HepG2 (cell line): ENCODE data around the gene KIRREL3.

Experiments
- EEA1 ChIP-seq: sonication (generic); formaldehyde crosslinking; IDR thresholded peaks from 2 replicates; pipeline ENCODE4 v1.5.1; 2020; ENCODE audit warnings: mild to moderate bottlenecking, missing genetic modification reagents, borderline replicate concordance
- IRF2 ChIP-seq: IDR thresholded peaks from 2 replicates; pipeline ENCODE4 v1.6.1; 2018; ENCODE audit warnings: missing genetic modification reagents, missing compliant biosample characterization
- POLR2A ChIP-seq, 2 experiments: IDR thresholded peaks; 2 replicates each; pipeline ENCODE4 v1.6.1; 2011; ENCODE audit warnings: low read depth in 2 of 2, low read length in 2 of 2, mild to moderate bottlenecking in 1 of 2, moderate library complexity in 1 of 2; ENCODE audit not compliant: insufficient read depth in 1 of 2
- SMARCC2 ChIP-seq: fragments of 450-650 bp; IDR thresholded peaks from 2 replicates; pipeline ENCODE4 v1.6.1; 2017; ENCODE audit warnings: antibody characterized with exemption, mild to moderate bottlenecking
- ZNF709 ChIP-seq: sonication (generic); formaldehyde crosslinking; IDR thresholded peaks from 2 replicates; pipeline ENCODE4 v1.5.0; 2020; ENCODE audit warnings: mild to moderate bottlenecking, missing genetic modification reagents
- TF ChIP-seq, protein P1 (sequence below): sonication (generic); formaldehyde crosslinking; IDR thresholded peaks from 2 replicates; pipeline ENCODE4 v1.5.0; 2020; ENCODE audit warnings: mild to moderate bottlenecking, missing genetic modification reagents, moderate library complexity

DNA sequence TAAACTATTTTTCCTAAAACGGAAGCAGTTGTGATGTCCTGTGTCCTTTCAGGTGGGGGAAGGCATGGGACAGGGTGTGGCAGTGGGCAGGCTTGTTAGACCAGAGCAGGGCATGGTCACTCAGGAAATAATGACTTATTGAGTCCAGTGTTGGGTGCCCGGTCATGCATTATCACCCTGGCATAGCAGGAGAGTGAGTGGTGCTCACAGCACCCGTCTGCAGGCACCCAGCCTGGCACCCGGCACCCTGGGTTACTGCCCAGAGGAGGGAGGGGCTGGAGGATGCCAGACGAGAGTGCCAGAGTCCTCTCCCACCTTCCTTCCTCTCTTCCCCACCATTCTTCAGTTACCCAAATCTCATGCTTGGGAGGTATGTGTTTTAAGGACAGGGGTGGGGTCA, 586.0 kb downstream of the KIRREL3 start:
- TF ChIP-seq SMARCC2 (no peak), POLR2A (IDR thresholded peaks at IDR 0.05; ENCODE audit: insufficient read depth in 1 of 2, low read depth in 2 of 2, low read length in 2 of 2) (no peak), ZNF709 (CRISPR knock-in tag) (no peak), EEA1 (CRISPR knock-in tag) (no peak), IRF2 (CRISPR knock-in tag) (no peak)
- TF ChIP-seq, protein P1, sequence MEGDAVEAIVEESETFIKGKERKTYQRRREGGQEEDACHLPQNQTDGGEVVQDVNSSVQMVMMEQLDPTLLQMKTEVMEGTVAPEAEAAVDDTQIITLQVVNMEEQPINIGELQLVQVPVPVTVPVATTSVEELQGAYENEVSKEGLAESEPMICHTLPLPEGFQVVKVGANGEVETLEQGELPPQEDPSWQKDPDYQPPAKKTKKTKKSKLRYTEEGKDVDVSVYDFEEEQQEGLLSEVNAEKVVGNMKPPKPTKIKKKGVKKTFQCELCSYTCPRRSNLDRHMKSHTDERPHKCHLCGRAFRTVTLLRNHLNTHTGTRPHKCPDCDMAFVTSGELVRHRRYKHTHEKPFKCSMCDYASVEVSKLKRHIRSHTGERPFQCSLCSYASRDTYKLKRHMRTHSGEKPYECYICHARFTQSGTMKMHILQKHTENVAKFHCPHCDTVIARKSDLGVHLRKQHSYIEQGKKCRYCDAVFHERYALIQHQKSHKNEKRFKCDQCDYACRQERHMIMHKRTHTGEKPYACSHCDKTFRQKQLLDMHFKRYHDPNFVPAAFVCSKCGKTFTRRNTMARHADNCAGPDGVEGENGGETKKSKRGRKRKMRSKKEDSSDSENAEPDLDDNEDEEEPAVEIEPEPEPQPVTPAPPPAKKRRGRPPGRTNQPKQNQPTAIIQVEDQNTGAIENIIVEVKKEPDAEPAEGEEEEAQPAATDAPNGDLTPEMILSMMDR (CRISPR knock-in tag): no peak
